ENCODE results near the gene CMIP.
A peak's percentile ranks its signal among the peaks of the same experiment; 100 is the strongest.
"Not testable (repeated sequence)": the region's sequence is repeated elsewhere in the genome, so short reads cannot be mapped to it uniquely, and the experiment has no call there.

CMIP gene

DNA sequence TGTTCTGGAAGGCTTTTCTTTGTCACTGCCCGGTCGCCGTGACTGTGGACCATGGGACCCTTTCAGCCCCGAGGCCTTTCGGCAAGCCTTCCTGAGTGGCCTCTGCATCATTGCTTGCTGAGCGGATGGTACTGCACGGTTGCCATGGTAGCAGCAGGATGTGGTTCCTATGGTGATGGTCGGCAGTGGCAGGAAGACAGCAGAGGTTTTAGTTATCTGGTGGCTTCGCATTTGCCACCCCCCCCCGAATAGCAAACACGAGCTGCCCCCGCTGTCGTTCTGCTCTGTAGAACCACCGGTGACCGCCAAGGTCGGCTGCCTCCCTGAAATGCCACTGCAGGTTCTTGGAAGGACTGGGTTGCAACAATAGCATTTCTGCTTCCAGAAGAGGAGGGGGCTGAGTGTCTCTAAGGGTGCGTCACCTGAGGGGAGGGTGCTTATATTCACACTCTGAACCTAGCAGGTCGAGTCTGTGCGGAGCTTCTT, 76.6 kb downstream of the CMIP start:
- intact Hi-C loops (cut with DNase I): no loop called here
- peak; percentile 36 to 95 (median 75) for DNase-seq

GRCh38 chr16:81522108-81522701, 77.6 kb downstream of the CMIP start:
- intact Hi-C loops (cut with DNase I): no loop called here
- DNase-seq: peak in 3 of 10 donors; percentile 61 to 92 (median 75)

DNA sequence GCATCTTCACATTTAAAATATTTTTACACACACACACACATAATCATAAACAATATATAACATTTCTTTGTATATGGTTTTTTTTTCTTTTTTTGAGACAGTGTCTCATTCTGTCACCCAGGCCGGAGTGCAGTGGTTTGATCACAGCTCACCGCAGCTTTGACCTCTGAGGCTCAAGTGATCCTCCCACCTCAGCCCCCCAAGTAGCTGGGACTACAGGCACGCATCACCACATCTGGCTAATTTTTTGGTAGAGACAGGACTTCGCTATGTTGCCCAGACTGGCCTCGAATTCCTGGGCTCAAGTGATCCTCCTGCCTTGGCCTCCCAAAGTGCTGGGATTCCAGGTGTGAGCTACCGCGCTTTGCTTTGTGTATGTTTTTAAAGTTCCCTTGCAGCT, 78.2 kb downstream of the CMIP start:
- DNase-seq: peak in 2 of 10 donors; percentile 24 to 43
- intact Hi-C loops (cut with DNase I): not testable (repeated sequence)

DNA sequence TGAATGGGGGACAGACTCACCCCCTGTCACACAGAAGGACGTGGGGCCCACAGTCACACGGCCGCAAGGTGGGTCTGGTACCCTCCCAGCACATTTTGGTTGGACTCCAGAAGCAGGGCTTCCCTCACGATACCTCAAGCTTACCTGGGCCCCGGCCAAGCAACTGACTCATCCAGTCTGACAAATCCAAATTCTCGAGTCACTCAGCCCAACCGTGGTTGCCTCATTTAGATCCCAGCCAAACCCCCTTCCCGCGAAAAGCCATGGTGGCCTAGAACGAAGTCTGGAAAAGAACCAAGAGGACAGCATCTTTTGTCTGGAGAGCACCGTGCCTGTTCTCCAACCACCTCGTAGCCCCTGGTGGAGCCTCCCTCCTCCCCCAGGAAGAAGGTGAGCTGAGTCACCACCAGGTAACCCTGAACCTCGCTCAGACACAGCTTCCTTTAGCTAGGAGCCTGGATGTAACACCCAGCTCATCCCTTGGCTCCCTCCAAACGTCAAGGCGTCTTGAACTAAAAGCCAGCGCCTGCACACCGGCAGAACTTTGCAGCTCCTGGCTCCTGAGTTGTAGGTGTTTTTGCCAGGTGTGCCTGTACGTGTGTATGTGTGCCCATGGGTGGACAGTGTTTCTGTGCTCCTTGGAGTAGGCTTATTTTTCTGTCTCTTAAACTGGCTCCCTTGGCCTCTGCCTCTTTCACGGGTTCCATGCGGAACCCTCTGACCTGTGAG, 78.9 kb downstream of the CMIP start:
- intact Hi-C loops (cut with DNase I): no loop called here
- DNase-seq: peak in 4 of 10 donors; percentile 68 to 90 (median 77)

DNA sequence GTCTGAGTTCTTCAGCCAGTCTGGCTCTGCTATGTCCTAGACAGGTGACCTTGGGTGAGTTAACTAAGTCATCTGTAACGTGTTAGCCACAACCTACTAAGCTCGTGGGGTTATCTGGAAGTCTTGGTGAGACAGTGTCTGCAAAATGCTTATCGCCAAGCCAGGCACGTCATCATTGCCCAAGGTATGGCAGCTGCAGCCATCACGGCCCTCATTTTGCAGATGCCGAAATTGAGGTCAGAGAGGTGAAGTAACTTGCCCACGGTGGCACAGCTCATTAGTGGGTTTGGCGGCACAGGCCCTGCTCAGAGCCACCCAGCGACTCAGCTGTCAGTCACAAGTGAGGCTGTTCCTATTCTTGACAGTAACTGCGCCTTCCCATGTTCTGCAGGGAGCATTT, 79.8 kb downstream of the CMIP start:
- intact Hi-C loops (cut with DNase I): no loop called here
- peak in 2 of 10 donors; percentile 65 to 71 for DNase-seq

DNA sequence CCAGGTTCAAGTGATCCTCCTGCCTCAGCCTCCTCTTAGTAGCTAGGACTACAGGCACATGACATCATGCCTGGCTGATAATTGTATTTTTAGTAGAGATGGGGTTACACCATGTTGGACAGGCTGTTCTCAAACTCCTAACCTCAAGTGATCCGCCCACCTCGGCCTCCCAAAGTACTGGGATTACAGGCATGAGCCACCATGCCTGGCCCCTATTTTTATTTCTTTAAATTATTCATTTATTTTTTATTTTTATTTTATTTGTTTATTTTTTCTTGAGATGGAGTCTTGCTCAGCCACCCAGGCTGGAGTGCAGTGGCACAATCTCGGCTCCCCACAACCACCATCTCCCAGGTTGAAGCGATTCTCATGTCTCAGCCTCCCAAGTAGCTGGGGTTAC, 80.3 kb downstream of the CMIP start:
- intact Hi-C loops (cut with DNase I): not testable (repeated sequence)
- DNase-seq: peak in 1 of 10 donors; percentile 10

DNA sequence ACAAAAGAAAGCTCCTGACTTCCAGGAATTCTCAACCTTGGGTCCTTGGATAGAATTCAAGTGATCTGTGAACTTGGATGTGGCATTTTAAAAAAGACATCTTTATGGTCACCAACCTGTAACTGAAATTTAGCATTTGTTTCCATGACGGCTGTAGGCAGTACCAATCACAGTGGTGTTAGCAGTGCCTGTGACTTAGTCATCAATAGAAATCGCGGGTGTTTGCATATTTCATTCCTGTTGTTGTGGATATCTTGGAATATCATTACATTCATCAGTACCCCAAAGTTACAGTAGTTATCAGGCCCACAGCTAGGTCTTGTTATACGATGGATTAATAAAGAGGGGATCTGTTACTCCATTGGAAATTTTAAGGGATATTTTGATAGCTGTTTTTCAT, 81.6 kb downstream of the CMIP start:
- DNase-seq: no peak
- intact Hi-C loops (cut with DNase I): no loop called here

DNA sequence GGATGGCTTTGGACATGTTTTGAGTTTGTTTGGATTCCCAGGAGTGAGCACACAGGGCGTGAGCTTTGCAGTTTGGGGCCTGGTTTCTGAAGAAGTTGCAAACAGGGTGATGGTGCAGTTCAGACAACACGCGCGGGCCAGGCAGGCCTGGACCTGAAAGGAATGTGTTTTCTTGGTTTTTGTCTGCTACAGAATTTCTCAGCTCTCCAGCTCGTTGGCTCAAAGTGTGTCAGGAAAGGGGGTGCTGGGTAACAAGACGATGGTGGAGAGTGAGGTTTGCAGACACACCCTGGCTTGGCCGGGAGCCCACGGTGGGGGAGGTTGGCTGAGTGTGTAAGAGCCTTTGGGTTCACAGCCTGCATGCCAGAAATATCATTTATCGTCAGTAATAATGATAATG, 82.3 kb downstream of the CMIP start:
- peak in 2 of 10 donors; percentile 59 to 65 for DNase-seq
- intact Hi-C loops (cut with DNase I): no loop called here

DNA sequence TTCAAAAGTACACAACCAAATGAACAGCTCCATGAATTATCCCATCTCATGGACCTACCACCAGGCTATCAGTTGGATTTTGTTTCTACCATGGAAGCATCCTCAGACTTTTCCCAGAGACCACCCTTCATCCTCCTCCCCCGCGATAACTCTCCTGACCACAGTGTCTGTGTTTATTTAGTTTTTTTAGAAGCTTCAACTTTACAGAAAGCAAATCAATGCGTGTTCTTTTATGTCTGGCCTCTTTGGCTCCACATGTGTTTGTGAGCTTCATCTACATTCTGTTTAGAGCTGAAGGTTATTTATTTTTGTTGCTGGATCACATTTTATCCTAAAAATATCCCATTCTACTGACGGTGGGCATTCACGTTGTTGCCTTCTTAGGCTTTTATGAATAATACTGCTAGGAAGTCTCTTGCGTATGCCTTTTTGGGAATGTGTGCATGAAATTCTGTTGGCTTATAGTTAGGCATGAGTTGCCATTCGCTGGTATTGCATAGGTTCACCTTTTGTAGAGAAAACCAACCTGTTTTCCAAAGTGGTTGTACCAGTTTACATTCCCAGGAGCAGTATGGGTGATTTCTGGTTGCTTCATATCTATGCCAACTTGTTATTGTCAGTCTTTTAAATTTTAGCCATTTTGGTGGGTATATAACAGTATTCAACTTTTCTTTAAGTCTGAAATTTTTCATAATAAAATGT, 83.0 kb downstream of the CMIP start:
- DNase-seq: no peak
- intact Hi-C loops (cut with DNase I): no loop called here

GRCh38 chr16:81528256-81528655, 83.6 kb downstream of the CMIP start:
- peak in 2 of 10 donors; percentile 18 to 29 for DNase-seq
- intact Hi-C loops (cut with DNase I): no loop called here

GRCh38 chr16:81530296-81530721, 85.7 kb downstream of the CMIP start:
- peak in 3 of 10 donors; percentile 80 to 87 (median 83) for DNase-seq
- intact Hi-C loops (cut with DNase I): loop anchor here (10.0 kb wide), 1 partner anchor 104 kb away; no protein-coding TSS in a partner anchor

DNA sequence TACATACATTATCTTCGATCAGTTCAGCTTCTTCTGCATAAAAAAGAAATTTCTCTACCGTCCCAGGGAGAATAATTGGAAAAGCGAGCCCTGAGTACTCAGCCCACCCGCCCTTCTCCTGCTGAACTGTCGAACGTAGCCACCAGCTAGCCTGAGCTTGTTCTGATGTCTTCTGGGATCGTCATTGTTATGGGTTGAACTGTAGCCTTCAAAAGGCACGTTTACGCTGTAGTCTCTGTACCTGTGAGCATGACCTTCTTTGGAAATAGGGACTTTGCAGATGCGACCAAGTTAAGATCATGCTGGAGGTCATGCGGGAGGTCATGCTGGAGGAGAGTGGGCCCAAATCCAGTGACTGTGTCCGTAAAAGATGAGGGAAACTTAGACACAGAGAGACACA, 86.2 kb downstream of the CMIP start:
- no peak for DNase-seq
- intact Hi-C loops (cut with DNase I): loop anchor here (10.0 kb wide), 1 partner anchor 104 kb away; no protein-coding TSS in a partner anchor

GRCh38 chr16:81531419-81531821, 86.8 kb downstream of the CMIP start:
- DNase-seq: peak in 2 of 10 donors; percentile 43 to 65
- intact Hi-C loops (cut with DNase I): loop anchor here (10.0 kb wide), 1 partner anchor 103 kb away; no protein-coding TSS in a partner anchor

DNA sequence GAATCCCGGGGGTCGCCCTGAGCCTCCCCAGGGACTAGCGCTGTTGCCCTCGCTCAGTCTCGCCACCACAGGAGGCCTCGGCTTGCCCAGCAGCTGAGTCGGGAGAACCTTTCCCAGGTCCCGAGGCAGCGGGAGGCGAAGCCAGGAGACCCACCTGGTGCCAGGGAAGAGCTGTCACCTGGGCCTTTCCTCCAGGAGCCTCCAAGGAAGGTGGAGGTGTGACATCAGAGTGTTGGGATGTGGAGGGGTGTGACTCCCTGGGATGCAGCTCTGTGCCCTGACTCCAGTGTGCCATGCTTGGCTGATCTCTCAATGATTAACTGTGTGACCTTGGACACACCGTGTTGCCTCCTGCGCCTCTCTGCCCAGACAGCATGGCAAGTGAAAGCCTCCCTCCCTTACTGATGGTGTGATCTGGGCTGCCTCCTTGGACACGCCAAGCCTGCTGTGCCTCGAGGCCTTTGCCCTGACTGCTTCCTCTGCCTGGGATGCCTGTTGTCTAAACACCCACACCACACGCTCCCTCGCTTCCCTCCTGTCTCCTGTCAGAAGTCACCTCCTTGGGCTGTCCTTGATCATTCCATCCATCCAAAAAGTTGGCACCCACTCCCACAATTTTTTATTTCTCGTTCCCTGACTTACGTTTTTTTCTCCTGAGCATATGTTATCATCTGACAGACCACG, 88.0 kb downstream of the CMIP start:
- DNase-seq: peak in 2 of 10 donors; percentile 55
- intact Hi-C loops (cut with DNase I): loop anchor here (10.0 kb wide), 1 partner anchor 102 kb away; no protein-coding TSS in a partner anchor

GRCh38 chr16:81533175-81533507, 88.5 kb downstream of the CMIP start:
- intact Hi-C loops (cut with DNase I): loop anchor here (10.0 kb wide), 1 partner anchor 102 kb away; no protein-coding TSS in a partner anchor
- DNase-seq: no peak

DNA sequence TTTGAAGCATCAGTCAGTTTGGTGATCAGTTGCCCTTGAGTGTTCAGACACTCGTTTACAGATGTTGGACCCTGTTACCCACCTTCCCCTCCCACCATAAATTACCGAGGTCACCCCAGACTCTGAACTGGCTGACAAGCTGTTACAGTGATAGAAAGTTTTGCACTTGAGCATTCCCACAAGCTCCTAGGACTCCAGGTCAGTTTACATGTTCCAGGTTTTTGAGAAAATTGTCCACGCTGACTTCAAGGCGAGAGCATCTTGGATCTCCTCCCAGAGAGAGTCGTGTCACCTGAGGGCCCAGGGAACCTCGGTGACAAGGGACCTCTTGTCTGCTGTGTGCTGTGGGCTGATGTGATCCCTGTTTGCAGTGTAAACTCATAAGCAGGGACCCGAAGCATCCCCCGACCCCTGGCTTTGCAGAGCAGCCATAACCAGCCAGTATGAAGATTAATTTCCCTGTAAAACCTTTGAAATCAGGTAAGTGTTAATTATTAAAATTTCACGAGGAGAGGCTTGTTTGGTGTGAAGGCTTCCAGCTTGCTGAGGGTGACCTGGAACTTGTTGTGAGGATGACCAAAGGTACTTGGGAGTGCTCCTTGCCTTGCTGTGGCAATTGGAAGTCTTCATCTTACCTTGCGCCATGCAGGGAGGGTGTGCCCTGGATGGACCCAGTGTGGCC, 91.2 kb downstream of the CMIP start:
- peak in 1 of 10 donors; percentile 29 for DNase-seq

GRCh38 chr16:81536648-81537047, 92.0 kb downstream of the CMIP start:
- intact Hi-C loops (cut with DNase I): loop anchor here (10.0 kb wide), 1 partner anchor 98 kb away; no protein-coding TSS in a partner anchor
- DNase-seq: peak in 1 of 10 donors; percentile 19

More for the DNA sequence above, 91.2 kb downstream of the CMIP start:
- intact Hi-C loops (cut with DNase I): loop anchor here (10.0 kb wide), 1 partner anchor 99 kb away; no protein-coding TSS in a partner anchor

DNA sequence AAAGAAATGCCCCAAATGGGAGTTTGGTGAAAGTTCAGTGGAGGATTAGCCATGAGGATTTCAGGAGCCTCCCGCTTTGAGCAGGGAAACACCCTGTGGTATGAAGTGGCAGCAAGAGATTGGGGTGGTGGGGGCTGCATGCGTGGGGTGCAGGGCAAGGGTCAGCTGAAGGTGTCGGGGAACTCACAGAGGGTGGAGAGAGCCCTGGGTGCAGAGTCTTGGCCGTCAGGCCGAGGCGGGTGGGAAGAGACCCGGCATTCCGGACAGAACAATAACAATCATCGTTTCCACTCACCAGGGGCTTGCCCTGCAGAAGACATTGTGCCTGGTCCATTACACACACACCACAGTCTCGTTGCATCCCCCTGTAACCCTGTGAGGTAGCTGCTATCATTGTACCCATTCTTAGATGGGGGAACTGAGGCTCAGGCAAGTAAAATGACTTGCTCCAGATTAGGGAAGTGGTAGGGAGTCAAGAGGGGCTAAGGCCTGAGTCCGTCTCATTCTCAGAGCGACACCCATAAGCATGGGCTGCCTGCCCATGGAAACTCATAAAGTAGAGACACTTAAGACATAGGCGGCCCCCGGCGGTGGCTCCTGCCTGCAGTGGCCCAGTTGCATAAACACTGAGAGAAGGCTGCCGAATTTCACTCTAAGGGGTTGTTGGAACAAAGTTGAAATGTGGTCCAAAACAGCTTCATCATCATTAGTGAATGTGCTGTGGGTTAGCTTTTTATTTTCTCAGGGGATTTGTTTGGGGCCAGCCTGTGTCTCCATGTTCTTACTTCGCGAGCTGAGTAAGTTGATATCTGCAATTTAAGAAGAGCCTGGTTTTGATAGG, 93.3 kb downstream of the CMIP start:
- intact Hi-C loops (cut with DNase I): loop anchor here (10.0 kb wide), 1 partner anchor 97 kb away; no protein-coding TSS in a partner anchor
- DNase-seq: peak in 1 of 10 donors; percentile 46

All from posterior cingulate gyrus (tissue), 11 donors.